Measurements from ENCODE around the gene ANXA2.

The ANXA2 gene

GRCh38 chr15:60389261-60390077 lies 8.3 kb downstream of the ANXA2 start:
- no peak for DNase-seq (ENCODE audit: low spot score)

GRCh38 chr15:60387321-60387720 lies 10.5 kb downstream of the ANXA2 start:
- DNase-seq (ENCODE audit: low spot score), result no peak

DNA sequence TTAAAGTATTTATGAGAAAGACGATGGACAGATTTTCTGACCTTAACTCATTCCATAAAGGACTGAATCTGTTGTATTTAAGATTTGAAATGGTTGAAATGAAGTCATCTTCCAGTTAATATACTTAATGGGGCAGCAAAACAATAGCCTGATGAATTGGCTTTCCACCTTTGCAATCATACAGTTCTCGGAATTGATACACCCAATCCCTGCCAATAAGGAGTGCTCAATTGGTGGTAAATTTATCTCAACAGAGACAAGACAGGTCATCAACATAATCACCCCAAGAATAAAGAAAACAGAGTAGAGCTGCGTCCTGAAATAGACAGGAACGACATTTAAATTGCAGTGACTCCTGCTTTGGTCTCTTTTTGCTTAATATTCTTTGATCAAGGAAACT lies 11.2 kb downstream of the ANXA2 start:
- DNase-seq (ENCODE audit: low spot score), result no peak

DNA sequence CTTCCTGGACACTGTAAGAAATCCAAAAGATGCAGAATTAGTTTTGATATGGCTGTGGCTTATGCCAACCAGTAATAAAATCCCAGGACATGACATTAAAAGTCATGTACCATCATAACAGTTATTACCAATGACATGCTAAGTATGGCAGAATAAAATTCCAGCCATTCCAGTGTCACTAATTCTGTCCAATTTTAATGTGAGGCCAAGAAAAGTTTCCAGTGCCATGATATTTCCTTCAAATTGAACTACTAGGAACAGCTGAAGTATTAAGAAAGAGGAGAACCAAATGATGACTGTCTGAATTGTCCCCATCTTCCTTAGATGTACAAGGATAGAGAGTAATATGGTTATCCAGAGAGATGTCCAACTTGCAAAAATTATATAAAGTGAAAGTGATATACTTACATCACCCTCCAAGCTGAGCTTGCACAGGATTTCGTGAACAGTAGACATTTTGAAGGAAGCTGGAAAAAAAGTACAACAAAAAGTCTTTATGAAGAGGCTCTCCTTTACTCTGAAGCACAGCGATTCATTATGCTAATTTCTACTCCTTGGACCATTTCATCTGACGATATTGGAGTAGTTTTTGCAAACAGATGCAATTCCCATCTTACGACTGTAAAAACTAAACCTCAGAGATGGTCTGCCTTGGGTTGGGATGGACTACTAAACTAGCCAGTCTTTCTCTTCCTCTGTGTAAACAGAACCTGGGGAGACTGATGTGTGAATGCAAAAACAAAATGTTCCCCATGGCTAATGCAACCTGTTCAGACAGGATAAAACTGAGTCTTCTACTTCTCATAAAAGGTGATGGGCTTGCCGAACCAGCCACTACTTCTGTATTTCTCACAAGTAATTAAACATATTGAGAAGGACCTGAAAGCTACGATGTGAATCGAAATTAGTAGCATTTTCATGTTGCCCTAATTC lies 11.9 kb downstream of the ANXA2 start:
- DNase-seq (ENCODE audit: low spot score), result no peak

DNA sequence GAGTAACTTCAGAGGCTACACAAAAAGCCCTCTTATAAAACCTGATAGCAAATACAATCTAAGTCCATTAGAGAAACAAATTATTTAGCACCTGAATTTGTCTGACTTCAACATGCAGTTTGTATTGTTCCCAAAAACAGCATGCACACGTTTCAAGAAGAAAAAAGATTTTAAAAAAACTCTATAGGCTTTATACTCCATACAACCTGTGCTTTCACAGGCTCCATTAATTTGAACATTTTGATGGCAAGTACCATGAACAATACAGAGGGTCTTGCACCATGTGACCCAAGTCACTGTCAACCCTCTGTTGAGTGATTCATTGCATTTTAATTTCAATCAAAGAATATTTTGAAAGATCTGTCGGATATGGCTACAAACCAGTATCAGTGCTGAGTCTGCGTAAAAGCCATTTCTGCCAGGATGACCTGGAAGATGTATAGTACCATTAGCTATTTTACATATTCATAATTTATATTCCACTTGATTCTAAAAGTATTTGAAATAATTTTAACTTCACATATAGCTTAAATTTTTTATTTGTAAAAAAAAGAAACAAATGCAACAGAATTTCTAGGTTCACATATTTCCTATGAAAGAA lies 13.2 kb downstream of the ANXA2 start:
- no peak for DNase-seq (ENCODE audit: low spot score)

DNA sequence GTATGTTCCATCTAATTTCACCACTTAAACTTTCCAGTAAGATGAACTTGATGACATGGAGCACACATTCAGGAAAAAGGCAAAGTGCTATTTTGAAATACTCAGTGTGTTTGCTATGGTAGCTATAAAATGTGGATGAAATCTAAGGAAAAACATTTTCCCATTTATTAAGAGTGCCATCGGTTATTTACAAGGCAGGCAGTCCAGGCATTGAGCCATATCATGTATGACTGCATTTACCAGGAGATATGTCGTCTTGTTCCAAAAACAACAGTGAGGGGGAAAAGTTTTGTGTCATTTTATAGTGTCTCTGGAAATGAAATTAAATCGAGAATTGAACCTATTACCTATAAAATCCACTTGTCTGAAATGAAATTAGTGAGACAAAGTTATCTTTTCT lies 13.7 kb downstream of the ANXA2 start:
- no peak for DNase-seq (ENCODE audit: low spot score)

- no peak for DNase-seq (ENCODE audit: low spot score)
Observed at GRCh38 chr15:60382773-60383674, 14.8 kb downstream of the ANXA2 start.

GRCh38 chr15:60381148-60381788 lies 16.5 kb downstream of the ANXA2 start:
- no peak for DNase-seq (ENCODE audit: low spot score)

DNA sequence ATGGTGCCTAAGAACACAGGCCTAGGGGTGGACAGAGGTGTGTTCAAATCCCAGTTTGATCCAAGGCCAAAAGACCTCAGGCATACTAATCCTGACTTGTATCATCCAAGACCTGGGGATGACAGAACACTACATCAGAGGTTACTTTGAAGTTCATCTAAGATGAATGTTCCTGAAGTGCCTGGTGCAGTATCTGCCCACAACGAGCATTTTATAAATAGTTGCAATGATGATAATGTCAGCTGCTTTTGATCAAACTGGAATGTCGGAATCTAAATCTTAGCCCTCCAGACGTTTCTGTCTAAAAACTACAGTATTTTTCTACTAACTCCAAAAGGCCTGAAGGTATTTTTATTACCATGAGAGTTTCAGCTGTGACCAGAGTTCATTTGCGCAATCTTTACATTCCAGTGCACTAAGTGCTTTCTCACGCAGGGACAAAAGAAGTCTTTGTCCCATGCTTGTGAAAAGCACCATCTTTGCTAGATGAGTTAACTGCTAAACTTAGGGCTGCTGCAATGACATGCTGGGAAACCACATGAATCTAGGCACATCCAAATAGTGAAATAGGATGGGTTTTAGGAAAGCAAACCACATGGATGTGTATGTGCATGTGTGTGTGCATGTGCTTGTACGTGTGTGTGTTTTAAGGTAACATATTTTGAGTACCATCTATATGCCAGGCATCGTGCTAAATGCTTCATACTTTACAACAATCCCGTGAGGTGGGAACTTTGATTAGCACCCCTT lies 18.1 kb downstream of the ANXA2 start:
- DNase-seq (ENCODE audit: low spot score), result no peak

DNA sequence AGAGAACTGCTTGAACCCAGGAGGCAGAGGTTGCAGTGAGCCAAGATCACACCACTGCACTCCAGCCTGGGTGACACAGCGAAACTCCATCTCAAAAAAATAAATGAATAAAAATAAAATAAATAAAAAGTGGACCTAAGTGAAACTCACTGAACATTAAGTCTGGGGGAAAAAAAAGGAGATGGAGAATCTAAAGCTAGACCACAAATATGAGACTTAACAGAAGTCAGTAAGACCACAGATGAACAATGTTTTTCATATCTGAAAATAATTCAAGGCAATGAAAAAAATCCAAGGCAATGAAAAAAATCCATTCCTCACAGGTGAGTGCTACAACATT lies 18.6 kb downstream of the ANXA2 start:
- no peak for DNase-seq (ENCODE audit: low spot score)

DNA sequence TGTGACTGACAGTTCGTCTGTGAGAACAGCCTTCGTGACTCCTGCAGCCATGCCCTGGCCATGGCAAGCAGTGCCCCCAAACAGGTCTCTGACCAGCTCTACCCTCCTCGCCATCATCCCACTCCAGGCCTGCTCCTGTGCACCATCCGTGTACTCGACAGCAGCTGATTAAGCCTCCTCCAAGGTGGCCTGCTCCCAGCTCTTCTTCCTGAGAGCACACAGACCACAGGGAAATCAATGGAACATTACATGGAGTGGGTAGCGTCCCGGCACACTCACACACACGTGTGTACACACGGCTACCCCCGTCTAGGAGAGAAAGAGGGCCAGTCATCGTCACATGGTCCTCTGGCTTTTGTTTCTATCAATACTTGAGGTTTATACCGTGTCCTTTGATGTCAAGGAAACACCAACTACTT lies 21.1 kb downstream of the ANXA2 start:
- DNase-seq (ENCODE audit: low spot score), result no peak

GRCh38 chr15:60375306-60375705 lies 22.5 kb downstream of the ANXA2 start:
- peak; percentile 6 for DNase-seq (ENCODE audit: low spot score)

- peak; percentile 41 for DNase-seq (ENCODE audit: low spot score)
Observed at GRCh38 chr15:60374628-60375081, 23.1 kb downstream of the ANXA2 start.

DNA sequence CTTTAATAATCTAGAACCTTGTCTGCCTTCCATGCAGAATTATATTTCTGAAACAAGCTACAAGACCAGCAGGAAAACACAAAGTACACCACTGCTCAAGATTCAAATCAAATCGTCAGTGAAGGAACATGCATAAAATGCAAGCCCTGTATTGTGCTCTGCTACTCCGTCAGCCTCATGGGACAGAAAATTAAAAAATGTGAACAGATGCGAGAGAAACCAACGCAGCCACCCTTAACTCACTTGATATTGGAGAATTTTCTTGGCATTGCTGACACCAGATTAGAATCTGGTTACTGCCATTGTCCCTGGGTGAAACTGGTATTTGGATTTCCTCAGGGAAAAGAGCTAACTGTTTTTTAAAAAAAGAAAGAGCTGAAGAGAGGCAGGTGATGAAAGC lies 23.6 kb downstream of the ANXA2 start:
- DNase-seq (ENCODE audit: low spot score), result peak; percentile 9

GRCh38 chr15:60373745-60374144 lies 24.0 kb downstream of the ANXA2 start:
- no peak for DNase-seq (ENCODE audit: low spot score)

- DNase-seq (ENCODE audit: low spot score), result no peak
Observed at GRCh38 chr15:60373327-60373726, 24.5 kb downstream of the ANXA2 start.

GRCh38 chr15:60372756-60373155 lies 25.0 kb downstream of the ANXA2 start:
- no peak for DNase-seq (ENCODE audit: low spot score)

DNA sequence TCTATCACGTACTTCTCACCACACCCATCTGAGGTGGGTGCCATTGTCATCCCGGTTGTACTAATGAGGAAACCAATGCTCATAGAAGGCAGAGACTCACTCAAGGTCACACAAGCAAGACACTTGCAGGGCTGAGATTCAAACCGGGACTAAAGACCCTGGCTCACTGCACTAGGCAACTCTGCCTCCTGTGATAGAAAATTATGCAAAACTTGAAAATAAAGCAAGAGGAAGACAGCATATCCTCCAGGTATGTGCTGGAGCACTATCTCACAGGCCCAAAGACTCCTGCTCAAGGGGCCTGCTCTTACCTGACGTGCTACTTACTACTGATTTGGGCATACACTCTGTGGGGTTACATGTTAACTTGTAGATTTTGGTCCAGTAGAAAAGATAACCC lies 25.6 kb downstream of the ANXA2 start:
- no peak for DNase-seq (ENCODE audit: low spot score)

DNA sequence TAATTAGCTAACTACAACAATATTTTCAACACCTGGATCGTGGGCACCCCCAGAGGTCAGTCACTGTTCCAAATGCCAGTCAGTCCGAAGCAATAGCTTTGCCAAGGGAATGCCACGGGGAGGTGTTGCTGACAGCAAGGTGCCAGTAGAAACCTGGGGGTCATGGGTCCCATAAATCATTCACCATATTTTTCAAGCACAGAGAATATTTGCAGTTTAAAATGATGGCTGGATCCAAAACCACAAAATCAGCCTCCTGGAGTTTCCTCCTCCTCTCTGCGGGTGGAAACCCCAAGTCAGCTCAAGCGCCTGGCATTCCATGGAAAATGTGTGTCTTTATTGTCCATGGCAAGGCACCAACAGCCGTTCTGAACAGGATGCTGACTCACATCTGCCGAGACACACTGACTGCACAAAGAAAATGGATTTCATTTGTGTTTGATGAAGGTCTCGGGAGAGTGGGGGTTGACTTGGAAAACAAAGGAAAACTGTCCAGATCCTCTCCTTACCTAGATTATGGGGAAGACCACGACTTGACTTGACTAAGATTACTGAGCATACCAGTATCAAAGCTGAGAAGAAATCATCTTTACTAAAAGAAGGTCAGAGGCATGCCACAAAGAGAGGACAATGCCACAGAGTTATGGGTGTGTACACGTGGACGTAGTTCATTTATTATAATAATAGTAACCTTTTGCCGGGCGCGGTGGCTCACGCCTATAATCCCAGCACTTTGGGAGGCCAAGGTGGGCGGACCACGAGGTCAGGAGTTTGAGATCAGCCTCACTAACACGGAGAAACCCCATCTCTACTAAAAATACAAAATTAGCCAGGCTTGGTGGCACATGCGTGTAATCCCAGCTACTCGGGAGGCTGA lies 26.4 kb downstream of the ANXA2 start:
- peak; percentile 7 for DNase-seq (ENCODE audit: low spot score)

DNA sequence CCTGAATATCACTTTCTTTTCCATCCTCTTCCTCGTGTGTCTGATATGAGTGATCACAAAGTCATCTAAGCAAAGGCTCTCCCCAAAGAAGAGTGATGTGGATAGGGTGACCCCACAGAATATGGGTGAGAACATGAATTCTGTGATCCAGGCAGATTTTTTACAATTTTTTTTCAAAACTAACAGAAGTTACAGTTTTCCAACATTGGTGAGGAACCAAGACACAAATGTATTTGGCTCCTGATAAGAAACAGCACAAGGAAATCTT lies 27.0 kb downstream of the ANXA2 start:
- DNase-seq (ENCODE audit: low spot score), result no peak
